NCI-H2227 treated with DMSO at 0.1 percent for 48 hours (cell line): ENCODE measurements around the gene ASB4.
"Not testable (repeated sequence)": the region's sequence is repeated elsewhere in the genome, so short reads cannot be mapped to it uniquely, and the experiment has no call there.

Experiments used
- DNase-seq: peaks from one replicate; lab custom pipeline; 2025; lab: John Stamatoyannopoulos, UW

The ASB4 gene

GRCh38 chr7:95527033-95527775 is 41.5 kb downstream of the ASB4 start:
- peak; percentile 80 for DNase-seq

DNA sequence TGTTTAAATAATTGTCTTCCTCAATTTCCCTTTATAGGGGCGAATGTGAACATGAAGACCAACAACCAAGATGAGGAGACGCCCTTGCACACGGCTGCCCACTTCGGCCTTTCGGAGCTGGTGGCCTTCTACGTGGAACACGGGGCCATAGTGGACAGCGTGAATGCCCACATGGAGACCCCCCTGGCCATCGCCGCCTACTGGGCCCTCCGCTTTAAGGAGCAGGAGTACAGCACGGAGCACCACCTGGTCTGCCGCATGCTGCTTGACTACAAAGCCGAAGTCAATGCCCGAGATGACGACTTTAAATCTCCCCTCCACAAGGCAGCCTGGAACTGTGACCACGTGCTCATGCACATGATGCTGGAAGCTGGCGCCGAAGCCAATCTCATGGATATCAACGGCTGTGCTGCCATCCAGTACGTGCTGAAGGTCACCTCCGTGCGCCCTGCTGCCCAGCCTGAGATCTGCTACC is 42.1 kb downstream of the ASB4 start:
- no peak for DNase-seq

- no peak for DNase-seq
Observed at GRCh38 chr7:95529701-95530100, 44.0 kb downstream of the ASB4 start.

DNA sequence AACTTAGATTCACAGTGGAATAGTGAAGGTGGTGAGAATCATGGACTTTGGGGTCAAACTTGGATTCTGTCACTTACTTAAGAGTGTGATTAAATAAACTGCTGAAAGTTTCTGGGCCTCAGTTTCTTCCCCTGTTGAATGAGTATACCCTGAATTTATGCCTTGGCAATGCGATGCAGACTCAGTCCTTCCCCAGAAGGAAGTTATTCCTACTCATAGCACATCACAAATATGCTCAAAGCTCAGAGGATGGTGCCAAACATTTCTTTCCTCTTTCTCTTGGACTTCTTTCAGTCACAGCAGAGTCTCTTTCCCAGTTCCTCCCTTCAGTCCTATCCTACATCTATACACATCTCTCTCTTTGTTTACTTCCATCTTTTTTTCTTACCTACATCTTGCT is 45.1 kb downstream of the ASB4 start:
- DNase-seq = no peak

DNA sequence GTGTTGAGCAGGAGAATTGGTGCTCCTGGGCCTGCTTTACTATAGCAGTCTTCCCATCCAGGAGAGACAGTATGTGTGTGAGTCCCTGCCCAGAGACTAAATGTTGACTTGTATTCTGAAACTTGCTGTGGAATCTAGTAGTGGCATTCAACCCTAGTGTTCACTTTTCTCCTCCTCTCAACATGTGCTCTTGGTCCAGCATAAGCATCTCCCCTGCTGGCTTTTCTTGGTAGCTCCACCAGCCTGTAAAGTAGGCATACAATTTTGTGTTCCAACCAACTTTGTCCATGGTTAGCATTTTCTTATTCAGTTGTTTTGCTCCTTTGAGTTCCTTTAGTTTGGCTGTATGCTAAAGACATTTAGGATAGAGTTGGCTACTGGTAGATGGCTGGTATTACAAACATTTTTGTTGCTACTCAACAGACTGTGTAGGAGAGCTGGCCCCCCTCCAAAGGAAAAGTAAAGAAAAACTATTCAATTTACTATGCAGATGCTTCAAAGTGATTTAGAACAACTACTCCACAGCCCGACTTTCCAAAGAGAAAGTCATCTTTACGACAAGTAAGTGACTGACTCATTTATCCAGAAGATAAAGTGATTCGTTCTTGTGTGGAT is 46.0 kb downstream of the ASB4 start:
- DNase-seq = no peak

DNA sequence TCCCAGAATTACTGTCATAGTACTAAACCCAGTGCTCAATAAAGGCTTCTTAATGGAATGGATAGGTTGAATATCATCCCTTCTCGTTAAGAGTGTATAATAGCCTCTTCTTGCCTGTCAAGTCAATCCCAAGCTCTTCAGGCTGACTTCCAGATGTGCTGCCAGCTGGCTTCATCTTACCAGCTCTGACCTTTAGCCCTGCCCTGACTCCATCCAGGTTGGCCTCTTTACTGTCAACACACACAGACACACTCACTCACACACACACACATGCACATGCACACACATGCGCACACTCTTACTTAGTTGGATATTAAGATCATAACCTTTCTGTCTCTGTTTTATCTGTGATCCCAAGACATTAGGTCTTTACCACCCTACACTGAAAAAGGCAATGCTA is 49.1 kb downstream of the ASB4 start:
- DNase-seq = no peak

- DNase-seq = no peak
Observed at GRCh38 chr7:95535662-95536061, 49.9 kb downstream of the ASB4 start.

- no peak for DNase-seq
Observed at GRCh38 chr7:95536656-95537311, 51.0 kb downstream of the ASB4 start.

GRCh38 chr7:95537468-95537867 is 51.7 kb downstream of the ASB4 start:
- DNase-seq = no peak

- no peak for DNase-seq
Observed at GRCh38 chr7:95539426-95539825, 53.7 kb downstream of the ASB4 start.

DNA sequence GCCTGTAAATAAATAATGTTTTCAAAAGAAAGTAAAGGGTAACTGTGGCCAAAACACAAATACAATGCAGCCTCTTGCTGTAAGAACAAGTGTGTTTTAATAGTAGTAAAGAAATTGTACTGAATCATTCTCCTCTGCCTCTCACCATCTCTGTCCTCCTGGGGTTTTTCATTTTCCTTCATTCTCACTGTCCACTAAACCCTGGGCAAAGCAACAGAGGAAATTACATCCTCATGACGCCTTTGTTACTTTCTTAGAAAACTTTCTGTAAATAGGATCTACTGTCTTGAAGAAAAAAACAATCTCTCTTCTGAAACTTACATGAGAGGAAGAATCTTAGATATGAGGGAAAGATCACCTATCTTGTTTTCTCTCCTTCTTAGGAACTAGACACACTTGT is 54.6 kb downstream of the ASB4 start:
- DNase-seq = no peak

DNA sequence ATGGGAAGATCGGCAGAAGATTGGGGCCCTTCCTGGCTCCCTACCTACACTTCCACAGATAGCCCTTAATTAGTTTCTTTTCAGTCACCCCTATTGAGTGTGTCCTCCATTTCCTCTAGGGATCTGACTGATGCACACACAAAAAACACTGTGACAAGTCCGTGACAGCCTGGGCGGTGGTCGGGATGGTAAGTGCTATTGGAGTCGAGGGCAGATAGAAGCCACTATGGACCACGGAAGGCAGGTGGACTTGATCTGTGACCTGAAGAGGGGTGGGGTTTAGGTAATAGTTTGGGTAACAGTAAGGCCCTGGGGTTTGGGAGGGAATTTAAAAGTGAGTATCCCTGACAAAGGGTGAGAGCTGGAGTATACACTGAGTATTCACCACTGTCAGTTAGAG is 57.6 kb downstream of the ASB4 start:
- no peak for DNase-seq

DNA sequence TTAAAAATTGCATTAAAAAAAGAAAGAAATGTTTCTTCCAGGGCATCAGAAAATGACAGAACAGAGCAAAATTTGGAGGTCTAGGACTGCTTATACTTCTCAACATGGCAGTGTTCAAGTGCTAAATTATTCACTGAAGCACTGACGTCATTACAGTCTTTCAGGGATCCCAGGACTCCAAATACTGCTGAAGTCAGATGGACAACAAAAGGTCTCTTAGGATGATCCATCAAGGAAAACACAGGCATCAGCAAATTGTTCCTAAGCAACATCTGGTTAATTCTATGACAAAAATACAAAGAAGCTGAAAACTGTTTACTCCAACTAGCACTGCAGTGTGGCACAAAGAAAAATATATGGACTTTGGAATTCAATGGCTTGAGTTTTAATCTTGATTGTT is 58.4 kb downstream of the ASB4 start:
- no peak for DNase-seq

DNA sequence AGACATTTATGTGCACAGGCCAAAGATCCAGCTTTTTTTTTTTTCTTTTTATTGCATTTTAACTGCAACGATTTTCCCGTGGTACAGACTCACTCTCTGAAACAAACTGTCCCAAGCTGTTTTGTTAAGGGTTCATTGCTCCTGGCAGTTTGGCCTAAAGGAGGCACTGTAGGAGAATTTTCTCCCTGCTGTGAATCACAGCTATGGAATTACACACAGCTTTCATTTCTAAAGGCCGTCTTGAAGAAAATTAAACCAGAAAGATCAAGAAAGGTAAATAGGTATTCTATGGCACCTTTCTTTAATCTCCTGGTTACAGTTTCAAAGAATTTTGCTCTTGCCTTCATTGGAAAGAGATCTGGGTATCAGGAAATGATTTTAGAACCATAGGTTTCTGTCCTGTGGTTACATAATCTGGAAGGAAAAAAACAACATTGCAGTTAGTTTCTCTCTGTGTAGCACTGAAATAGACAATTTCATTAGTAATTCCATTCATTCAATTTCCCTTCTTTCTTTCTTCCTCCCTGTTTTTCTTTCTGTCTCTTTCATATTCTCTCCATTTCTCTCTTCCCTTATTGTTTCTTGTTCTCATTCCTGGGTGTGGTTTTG is 59.4 kb downstream of the ASB4 start:
- peak; percentile 26 for DNase-seq

DNA sequence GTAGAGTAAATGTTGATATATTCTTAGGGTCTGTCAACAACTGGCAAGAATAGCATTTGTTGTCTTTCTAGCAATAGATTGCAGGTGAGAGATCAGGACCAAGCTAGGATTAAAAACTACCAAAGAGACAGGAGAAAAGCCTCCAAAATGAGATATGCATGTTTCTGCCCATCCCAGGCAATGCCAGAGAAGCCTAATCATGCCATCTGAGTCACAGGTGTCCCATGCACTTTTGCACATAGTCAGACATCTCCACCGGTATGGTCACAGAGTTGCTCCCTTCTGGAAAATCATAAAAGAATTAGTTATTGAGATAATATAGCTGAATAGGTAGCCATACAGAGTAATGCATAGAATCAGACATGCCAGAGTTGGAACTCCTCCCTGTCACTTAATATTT is 59.9 kb downstream of the ASB4 start:
- DNase-seq = no peak

GRCh38 chr7:95546647-95547046 is 60.9 kb downstream of the ASB4 start:
- no peak for DNase-seq

GRCh38 chr7:95547361-95548348 is 61.9 kb downstream of the ASB4 start:
- no peak for DNase-seq

DNA sequence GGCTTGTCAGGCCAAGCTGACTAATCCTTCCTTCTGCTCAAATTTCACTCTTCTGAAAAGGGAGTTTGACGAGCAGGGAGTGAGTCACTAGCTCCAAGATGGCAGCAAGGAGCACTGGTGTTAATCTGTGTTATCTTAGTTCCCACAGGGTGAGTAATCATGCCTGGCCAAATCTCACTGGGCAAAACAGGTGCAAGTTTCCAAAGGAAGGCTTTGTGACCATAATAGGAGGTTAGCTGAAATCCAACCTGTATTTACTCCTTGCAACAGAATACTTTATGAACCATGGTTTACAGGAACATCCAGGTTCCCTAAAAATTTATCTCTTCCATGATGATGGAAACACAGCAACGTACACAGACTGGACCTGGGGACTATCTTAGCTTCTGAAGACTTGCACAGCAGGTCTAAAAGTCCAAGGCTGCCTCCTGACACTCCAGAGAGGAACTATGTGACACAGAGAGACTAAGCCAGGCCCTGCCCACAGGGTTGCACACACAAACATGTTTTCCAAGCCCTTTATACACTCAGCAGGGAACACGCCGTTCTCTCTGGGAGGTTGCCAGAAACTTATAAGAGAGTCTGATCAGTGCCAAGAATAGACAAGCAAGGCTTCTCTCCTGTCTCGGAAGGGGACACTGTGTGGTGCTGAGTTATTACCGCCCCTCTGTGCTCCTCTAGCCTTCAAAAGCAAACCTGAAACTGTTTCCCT is 64.2 kb downstream of the ASB4 start:
- DNase-seq = no peak

DNA sequence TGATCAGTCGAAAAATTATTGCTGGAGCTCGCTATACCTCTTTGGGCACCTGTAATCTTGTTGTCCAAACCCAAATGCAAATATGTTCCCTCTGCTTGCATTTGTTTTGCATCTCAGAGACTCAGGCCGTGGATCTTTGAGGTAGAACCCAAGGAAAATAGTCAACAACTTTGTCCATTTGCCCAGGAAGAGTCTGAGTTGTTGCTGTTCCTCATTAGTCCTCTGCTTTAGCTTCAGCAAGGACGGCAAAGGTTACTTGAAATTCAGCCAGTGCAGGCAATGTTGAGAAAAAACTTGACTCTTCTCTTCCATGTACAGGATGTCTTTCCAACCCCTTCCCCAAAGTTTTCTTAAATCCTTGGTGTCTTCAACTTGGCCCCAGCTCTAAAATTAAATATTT is 64.8 kb downstream of the ASB4 start:
- DNase-seq = no peak

DNA sequence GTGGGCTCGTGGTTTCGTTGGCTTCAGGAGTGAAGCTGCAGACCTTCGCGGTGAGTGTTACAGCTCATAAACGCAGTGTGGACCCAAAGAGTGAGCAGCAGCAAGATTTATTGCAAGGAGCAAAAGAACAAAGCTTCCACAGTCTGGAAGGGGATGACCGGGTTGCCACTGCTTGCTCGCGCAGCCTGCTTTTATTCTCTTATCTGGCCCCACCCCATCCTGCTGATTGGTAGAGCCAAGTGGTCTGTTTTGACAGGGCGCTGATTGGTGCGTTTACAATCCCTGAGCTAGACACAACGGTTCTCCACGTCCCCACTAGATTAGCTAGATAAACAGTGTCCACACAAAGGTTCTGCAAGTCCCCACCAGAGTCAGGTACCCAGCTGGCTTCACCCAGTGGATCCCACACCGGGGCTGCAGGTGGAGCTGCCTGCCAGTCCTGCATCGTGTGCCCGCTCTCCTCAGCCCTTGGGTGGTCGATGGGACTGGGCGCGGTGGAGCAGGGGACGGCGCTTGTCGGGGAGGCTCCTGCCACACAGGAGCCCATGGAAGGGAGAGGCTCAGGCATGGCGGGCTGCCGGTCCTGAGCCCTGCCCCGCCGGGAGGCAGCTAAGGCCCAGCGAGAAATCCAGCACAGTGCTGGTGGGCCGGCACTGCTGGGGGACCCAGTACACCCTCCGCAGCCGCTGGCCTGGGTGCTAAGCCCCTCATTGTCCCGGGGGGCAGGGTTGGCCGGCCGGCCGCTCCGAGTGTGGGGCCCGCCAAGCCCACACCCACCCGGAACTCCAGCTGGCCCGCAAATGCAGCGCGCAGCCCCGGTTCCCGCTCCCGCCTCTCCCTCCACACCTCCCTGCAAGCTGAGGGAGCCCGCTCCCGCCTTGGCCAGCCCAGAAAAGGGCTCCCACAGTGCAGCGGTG is 66.5 kb downstream of the ASB4 start:
- not testable (repeated sequence) for DNase-seq
